Measurements from ENCODE around the gene GNL3.

The GNL3 gene

GRCh38 chr3:52707585-52707984 lies 21.8 kb downstream of the GNL3 start:
- TF ChIP-seq CTCF (IDR thresholded peaks at IDR 0.05; ENCODE audit: low read depth, low read length, missing control alignments): no peak
- no peak for DNase-seq
- Histone ChIP-seq H3K27ac (no peak overlapping the region), H3K36me3 (replicated peaks) (peaks cover 3% of the 10 kb centered on the region), H3K4me3 (ENCODE audit: low read depth, low read length) (no peak overlapping the region), H3K27me3 (replicated peaks) (no peaks in the 10 kb centered on the region)
- in situ Hi-C loops (cut with HindIII; ENCODE audit: low pct_ligation_motif_present, low sequenced_read_pairs): no loop called here

- Histone ChIP-seq H3K27me3 (replicated peaks) (no peaks in the 10 kb centered on the region), H3K27ac (no peak overlapping the region), H3K36me3 (replicated peaks) (peaks cover 3% of the 10 kb centered on the region), H3K4me3 (ENCODE audit: low read depth, low read length) (no peak overlapping the region)
- in situ Hi-C loops (cut with HindIII; ENCODE audit: low pct_ligation_motif_present, low sequenced_read_pairs): no loop called here
- DNase-seq: no peak
- TF ChIP-seq CTCF (IDR thresholded peaks at IDR 0.05; ENCODE audit: low read depth, low read length, missing control alignments): no peak
Observed at GRCh38 chr3:52710512-52710911, 24.7 kb downstream of the GNL3 start.

GRCh38 chr3:52712291-52713212 lies 26.7 kb downstream of the GNL3 start:
- H3K27me3 ChIP-seq (replicated peaks): no peaks in the 10 kb centered on the region
- peaks cover 3% of the 10 kb centered on the region for H3K36me3 ChIP-seq (replicated peaks)
- H3K27ac ChIP-seq: no peak overlapping the region
- no peak for DNase-seq
- H3K4me3 ChIP-seq (ENCODE audit: low read depth, low read length): no peak overlapping the region
- TF ChIP-seq CTCF (IDR thresholded peaks at IDR 0.05; ENCODE audit: low read depth, low read length, missing control alignments): no peak
- in situ Hi-C loops (cut with HindIII; ENCODE audit: low pct_ligation_motif_present, low sequenced_read_pairs): no loop called here

- DNase-seq: no peak
- Histone ChIP-seq H3K4me3 (ENCODE audit: low read depth, low read length) (no peak overlapping the region), H3K27me3 (replicated peaks) (no peaks in the 10 kb centered on the region), H3K36me3 (replicated peaks) (peaks cover 3% of the 10 kb centered on the region), H3K27ac (no peak overlapping the region)
- in situ Hi-C loops (cut with HindIII; ENCODE audit: low pct_ligation_motif_present, low sequenced_read_pairs): no loop called here
- TF ChIP-seq CTCF (IDR thresholded peaks at IDR 0.05; ENCODE audit: low read depth, low read length, missing control alignments): no peak
Observed at GRCh38 chr3:52714335-52715302, 28.8 kb downstream of the GNL3 start.

GRCh38 chr3:52715714-52716305 lies 30.0 kb downstream of the GNL3 start:
- DNase-seq: no peak
- in situ Hi-C loops (cut with HindIII; ENCODE audit: low pct_ligation_motif_present, low sequenced_read_pairs): no loop called here
- H3K4me3 ChIP-seq (ENCODE audit: low read depth, low read length): no peak overlapping the region
- peaks cover 3% of the 10 kb centered on the region for H3K36me3 ChIP-seq (replicated peaks)
- H3K27me3 ChIP-seq (replicated peaks): no peaks in the 10 kb centered on the region
- H3K27ac ChIP-seq: no peak overlapping the region
- no peak for TF ChIP-seq CTCF (IDR thresholded peaks at IDR 0.05; ENCODE audit: low read depth, low read length, missing control alignments)
